GM18907 (cell line): ENCODE measurements around the gene RHOT2.

ENCODE experiments used
- ATAC-seq: cut with Tn5 transposase; IDR thresholded peaks from one replicate; pipeline ENCODE4 v1.9.1; 2021; ENCODE audit warnings: mild to moderate bottlenecking, moderate library complexity; ENCODE audit not compliant: unreplicated experiment

The RHOT2 gene

GRCh38 chr16:695355-696089 lies 27.6 kb downstream of the RHOT2 start:
- no peak for ATAC-seq

- no peak for ATAC-seq
Measured at GRCh38 chr16:698911-699671, 31.2 kb downstream of the RHOT2 start.

- no peak for ATAC-seq
Measured at GRCh38 chr16:700684-701584, 33.0 kb downstream of the RHOT2 start.

GRCh38 chr16:702341-702740 lies 34.4 kb downstream of the RHOT2 start:
- no peak for ATAC-seq

- no peak for ATAC-seq
Measured at GRCh38 chr16:703406-703805, 35.5 kb downstream of the RHOT2 start.

DNA sequence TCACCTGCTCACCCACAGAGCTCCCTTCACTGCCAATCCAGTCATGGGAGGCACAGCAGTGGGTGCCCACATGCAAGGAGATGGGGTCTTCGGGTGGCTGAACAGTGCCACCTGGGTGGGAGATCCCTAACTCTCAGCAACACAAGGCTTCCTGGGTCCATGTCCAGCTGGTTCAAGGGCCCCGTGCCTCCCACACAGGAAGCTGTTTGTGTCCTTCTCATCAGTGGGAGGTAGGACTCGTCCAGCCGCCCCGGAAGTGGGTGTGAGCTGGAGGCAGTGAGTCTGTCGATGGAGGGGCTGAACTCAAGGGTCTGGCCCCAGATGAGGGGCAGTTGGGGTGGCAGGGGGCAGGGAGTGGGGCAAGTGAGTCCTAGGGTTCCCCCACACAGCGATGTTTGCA lies 36.1 kb downstream of the RHOT2 start:
- ATAC-seq, result no peak

GRCh38 chr16:704552-705380 lies 36.8 kb downstream of the RHOT2 start:
- no peak for ATAC-seq

DNA sequence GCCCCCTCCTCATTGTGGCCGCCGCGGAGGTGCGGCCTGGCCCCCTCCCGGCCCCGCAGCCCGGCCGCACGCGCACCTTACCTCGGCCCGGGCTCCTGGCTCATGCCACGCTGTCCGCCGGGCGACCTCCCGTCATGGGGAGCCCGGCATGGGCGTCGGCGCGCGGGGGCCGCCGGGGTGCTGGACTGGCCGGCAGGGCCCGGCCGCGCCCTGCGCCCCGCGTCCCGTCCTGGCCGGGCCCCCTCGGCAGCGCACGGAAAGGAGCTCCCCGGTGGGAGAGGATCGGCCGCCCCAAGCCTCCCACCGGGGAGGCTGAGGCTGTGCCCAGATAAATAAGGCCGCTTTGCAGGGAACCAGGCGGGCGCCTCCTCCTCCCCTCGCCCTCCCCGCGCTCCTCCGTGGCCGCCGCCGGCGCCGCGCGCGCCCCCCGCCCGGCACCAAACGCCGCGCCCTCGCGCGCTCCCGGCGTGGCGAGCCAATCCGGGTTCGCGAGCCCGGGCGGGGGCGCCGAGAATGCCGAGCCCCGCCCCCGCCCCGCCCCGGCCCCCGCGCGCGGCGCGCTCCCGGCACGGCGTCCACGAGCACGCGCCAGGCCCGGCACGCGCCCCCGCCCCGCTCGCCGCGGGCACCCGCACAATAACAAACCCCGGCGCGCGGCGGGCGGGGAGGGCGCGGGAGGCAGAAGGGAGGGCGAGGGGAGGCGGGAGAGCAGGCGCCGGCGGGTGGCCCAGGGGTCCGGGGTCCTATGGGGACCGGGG lies 37.7 kb downstream of the RHOT2 start, which contains the start of gene FBXL16:
FBXL16 (minus strand) TSS at position 371 of the 758 bp plus-strand sequence. CDS start 8,396 bp downstream, outside the sequence.
- no peak for ATAC-seq

DNA sequence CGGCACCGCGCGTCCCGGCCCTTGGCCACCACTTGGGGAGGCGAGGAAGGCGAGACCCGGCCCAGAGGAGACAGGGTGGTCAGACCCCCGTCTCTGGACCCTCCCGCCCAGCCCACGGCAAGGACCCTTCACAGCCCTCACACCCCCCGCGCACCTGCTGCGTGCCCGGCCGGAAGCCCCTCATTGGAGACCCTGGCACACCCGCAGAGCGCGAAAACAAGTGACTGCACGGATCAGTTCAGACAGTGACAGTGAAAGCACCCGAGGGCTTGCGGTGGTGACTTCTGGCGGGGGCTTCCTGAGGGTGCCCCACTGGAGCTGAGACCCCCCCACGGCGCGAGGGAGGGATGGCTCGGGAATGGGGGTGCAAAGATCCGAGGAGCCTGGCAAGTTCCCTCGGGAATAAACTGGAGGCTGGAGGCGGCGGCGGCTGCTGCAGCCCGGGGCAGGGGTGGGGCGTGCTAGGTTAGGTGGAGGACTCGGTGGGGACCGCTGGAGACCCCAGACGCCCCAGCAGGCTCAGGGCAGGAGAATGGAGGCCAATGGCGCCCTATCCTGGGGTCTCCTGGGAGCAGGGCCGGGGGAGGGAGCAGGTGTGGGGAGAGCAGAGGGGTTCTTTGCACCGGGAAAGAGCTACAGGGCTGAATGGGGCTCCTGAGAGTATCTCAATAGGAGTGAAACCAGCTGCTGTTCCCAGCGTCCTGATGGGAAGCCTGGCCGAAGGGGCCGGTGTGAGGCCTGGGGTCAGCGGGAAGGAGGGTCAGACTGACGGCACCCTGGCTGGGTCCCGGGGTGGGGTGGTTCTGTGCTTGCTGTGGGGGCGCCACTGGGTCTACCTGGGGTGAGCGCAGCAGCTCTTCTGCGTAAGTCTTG lies 38.5 kb downstream of the RHOT2 start:
- ATAC-seq, result no peak

DNA sequence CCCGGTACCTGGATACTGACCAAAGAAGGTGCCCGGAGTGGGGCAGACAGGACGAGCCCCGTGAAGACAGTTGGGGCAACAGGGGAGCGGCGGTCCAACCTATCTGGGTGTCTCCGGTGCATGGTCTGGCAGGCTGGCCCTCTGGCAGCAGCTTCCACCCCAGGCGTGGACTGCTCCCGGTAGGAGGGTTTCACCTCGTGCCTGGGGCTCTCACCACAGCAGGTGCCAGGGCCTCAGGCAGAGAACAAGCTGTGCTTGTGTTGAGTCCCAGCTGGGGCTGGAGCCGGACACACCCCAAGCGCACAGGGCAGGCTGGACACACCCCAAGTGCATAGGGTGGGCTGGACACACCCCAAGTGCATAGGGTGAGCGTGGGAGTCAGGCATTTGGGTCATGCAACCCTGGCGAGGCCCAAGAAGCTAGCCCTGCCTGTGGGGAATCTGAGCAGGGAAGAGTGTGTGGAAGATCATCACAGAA lies 39.2 kb downstream of the RHOT2 start:
- ATAC-seq, result no peak

GRCh38 chr16:708019-708418 lies 40.1 kb downstream of the RHOT2 start:
- no peak for ATAC-seq

DNA sequence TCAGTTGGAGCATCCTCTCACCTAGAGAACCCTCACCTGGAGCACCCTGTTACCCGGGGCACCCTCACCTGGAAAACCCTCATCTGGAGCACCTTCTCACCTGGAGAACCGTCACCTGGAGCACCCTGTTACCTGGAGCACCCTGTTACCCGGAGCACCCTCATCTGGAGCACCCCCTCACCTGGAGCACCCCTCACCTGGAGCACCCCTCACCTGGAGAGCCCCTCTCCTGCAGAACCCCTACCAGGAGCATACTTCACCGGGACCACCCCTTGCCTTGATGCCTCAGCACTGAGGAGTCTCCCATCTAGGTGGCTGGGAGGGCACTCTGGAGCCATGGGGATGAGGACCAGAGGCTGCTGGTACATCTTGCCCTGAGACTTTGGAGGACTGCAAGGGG lies 41.0 kb downstream of the RHOT2 start:
- no peak for ATAC-seq

GRCh38 chr16:709566-710499 lies 41.9 kb downstream of the RHOT2 start:
- ATAC-seq, result no peak

DNA sequence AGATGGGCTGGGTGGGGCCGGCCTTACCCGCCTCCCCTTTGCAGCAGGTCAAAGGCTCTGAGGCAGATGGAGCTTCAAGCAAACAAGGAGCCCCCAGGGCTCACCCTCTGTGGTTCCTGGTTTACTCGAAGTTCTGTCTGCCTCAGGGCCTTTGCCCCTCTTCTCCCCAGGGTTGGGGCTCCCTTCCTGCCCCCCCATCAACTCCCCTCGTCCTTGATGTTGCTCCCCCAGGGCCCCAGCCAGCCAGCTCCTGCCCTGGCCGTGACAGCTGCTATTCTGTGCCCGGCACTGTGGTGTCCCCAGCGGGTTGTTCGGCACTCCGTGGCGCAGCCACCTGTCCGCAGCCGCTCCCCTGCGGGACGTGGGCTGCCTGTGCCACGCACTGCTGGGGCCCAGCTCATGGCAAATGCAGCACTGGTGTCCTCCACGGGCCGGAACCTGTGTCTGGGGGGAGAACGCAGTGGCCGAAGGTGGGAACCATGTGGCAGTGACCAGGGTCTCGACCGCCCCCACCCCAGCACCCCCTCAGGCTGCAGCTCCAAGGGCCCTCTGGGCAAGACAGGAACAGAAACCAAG lies 42.7 kb downstream of the RHOT2 start:
- ATAC-seq, result no peak

- ATAC-seq, result no peak
Measured at GRCh38 chr16:711084-711483, 43.2 kb downstream of the RHOT2 start.

DNA sequence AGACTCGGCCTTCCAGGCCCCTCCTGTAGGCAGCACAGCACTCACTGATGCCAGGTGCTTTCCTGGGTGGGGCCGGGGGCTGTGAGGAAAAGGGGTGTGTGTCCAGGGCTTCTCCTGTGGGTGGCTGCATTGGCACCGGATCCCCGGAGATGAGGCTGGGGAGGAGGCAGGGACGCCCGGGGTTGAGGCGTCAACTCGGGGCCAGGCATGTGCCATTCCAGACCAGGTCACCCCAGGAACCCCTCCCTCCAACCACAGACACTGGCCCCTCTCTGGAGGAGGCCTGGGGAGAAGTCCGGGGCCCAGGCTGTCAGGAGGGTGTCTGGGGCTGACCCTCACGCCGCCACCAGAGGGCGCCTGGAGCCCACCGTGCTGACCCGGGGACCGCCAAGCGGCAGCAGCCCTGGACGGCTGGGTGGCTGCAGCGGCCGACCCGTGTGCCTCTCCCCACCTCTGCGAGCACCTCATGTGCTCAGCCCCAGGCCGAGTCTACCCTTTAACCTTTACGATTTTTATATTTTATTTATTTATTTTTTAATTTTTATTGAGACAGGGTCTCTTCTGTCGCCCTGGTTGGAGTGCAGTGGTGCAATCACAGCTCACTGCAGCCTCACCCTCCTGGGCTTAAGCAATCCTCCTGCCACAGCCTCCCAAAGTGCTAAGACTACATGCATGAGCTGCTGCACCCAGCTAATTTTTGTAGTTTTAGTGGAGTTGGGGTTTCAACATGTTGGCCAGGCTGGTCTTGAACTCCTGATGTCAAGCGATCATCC lies 43.8 kb downstream of the RHOT2 start:
- peak; percentile 46 for ATAC-seq
